Transverse colon (tissue), 4 donors: Measurements from ENCODE around the gene FLAD1. TPM values are rescaled to one million over a fixed set of nuclear protein-coding genes. Genes with fewer than 3 reads are reported as not detected.
"Not testable (repeated sequence)": the region's sequence is repeated elsewhere in the genome, so short reads cannot be mapped to it uniquely, and the experiment has no call there.

Experiments used
- DNase-seq: peaks from one replicate; pipeline ENCODE4 v3.0.0-alpha.2; 2019
- H3K27ac ChIP-seq, 4 donors: fragments of 200-600 bp; sonication (generic); 2 replicates each; pipeline ENCODE4 v1.5.1; 2016 to 2018; ENCODE audit warnings: inconsistent platforms in 4 of 4
- H3K27me3 ChIP-seq: fragments of 200-600 bp; sonication (generic); 2 replicates; pipeline ENCODE4 v1.5.1; 2017; ENCODE audit warnings: inconsistent platforms
- H3K36me3 ChIP-seq, 4 donors: fragments of 200-600 bp; sonication (generic); 2 replicates each; pipeline ENCODE4 v1.5.1; 2017 to 2019; ENCODE audit warnings: inconsistent platforms in 4 of 4
- H3K4me1 ChIP-seq, 4 donors: fragments of 200-600 bp; sonication (generic); 2 replicates each; pipeline ENCODE4 v1.5.1; 2017 to 2020; ENCODE audit warnings: inconsistent platforms in 4 of 4
- H3K4me3 ChIP-seq, 4 donors: fragments of 200-600 bp; sonication (generic); 1 replicate in 1 of 4; 2 replicates in 3 of 4; pipeline versions ENCODE4 v1.5.1 to v1.6.1; 2017 to 2019; ENCODE audit warnings: inconsistent platforms in 4 of 4
- H3K9me3 ChIP-seq, 2 donors: fragments of 200-600 bp; sonication (generic); 2 replicates each; pipeline ENCODE4 v1.5.1; 2017 to 2019; ENCODE audit warnings: inconsistent platforms in 2 of 2
- EP300 ChIP-seq: sonication (generic); formaldehyde crosslinking; IDR thresholded peaks from one replicate; pipeline ENCODE4 v1.6.1; 2017; ENCODE audit warnings: antibody characterized with exemption, low read depth
- POLR2A ChIP-seq: fragments of 450-650 bp; IDR thresholded peaks from one replicate; pipeline ENCODE4 v1.6.1; 2016; ENCODE audit warnings: antibody characterized with exemption, mild to moderate bottlenecking, moderate library complexity
- POLR2AphosphoS5 ChIP-seq, 3 donors: sonication (generic); formaldehyde crosslinking; IDR thresholded peaks; one replicate each; pipeline ENCODE4 v1.6.1; 2016; ENCODE audit warnings: antibody characterized with exemption in 3 of 3
- WGBS, 2 donors: methylation state at CpG; one replicate each; pipeline ENCODE4 v1.1.5; 2018; ENCODE audit warnings: low coverage in 1 of 2; 5-methylcytosine and 5-hydroxymethylcytosine counted together
- in situ Hi-C, 4 donors: fragments of 200-750 bp; cut with MboI; loops; one replicate each; pipeline versions ENCODE4 v1.15.0 to v1.15.1; 2017; ENCODE audit warnings: low sequenced_read_pairs in 3 of 4, low pct_ligation_motif_present in 1 of 4, low pct_unique_long_range_greater_than_20kb in 1 of 4
- intact Hi-C: fragments of 100-400 bp; cut with DNase I; formaldehyde crosslinking; loops from one replicate; pipeline ENCODE4 v1.15.1; 2023; ENCODE audit warnings: low total_unique reads
- total RNA-seq, 4 donors: library from RNA; depleted of rRNA; stranded (reverse); fragments of >200 nt; gene quantifications; one replicate each; pipeline ENCODE4 v1.1.0, GENCODE V29; 2016
- TF ChIP-seq, protein P1 (sequence below), 5 experiments: fragments of 200-600 bp in 3 of 5; fragments of 450-650 bp in 2 of 5; sonication (generic) in 3 of 5; IDR thresholded peaks; 1 replicate in 2 of 5; 2 replicates in 3 of 5; pipeline ENCODE4 v1.5.1; 2016 to 2017; ENCODE audit warnings: antibody characterized with exemption in 5 of 5, inconsistent platforms in 3 of 5, mild to moderate bottlenecking in 2 of 5, moderate library complexity in 1 of 5

FLAD1 gene
- total RNA-seq, 4 donors from 2014 or later, result 32.7 to 42.4 (median 36.0) TPM

DNA sequence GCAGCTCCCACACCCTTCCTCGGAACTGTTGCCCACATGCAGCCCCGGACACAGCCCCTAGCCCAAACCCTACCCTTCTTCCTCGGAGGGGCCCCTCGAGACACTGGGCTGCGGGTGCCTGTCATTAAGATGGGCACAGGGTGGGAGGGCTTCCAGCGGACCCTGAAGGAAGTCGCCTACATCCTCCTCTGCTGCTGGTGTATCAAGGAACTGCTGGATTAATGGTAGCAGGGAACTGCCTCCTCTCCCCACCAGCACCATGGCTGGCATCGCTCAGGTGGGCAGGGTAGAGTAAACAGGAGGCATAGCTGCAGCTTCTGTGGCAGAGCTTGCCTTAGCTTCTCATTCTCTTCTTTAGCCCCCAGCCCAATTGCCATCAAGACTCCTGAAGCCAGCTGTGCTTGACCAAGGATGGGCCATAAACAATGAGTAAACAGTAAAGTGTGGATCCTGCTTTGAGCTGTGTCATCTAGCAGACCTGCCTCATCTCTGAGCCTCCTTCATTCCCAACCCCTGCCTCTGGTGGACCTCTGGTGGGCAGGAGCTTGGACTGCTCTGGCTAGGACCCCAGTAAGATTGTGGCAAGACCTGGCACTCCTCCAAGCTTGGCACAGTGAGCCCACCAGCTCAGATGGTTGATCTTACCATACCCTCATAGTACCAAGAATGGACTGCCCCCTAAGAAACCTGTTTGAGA lies 10.6 kb downstream of the FLAD1 start, which contains the start of gene LENEP:
LENEP (plus strand) TSS at position 15 of the 697 bp plus-strand sequence; CDS start at position 37, 22 bp downstream.
- Histone ChIP-seq H3K27me3 (no peaks in the 10 kb centered on the region), H3K36me3 (no peaks in the 10 kb centered on the region), H3K9me3 (no peaks in the 10 kb centered on the region), H3K4me1 (peaks cover under 1 to 14% (median 6%) of the 10 kb centered on the region in 4 donors), H3K4me3 (no peak within 1 kb of the TSS), H3K27ac (no peak within 1 kb of the TSS)
- no peak for DNase-seq
- intact Hi-C loops, result no loop called here
- WGBS, 2 donors, result 74% methylated on average over 8 of the region's 8 CpGs; no CpG with 5 or more reads in 1 of the 2 donors
- TF ChIP-seq, protein P1, sequence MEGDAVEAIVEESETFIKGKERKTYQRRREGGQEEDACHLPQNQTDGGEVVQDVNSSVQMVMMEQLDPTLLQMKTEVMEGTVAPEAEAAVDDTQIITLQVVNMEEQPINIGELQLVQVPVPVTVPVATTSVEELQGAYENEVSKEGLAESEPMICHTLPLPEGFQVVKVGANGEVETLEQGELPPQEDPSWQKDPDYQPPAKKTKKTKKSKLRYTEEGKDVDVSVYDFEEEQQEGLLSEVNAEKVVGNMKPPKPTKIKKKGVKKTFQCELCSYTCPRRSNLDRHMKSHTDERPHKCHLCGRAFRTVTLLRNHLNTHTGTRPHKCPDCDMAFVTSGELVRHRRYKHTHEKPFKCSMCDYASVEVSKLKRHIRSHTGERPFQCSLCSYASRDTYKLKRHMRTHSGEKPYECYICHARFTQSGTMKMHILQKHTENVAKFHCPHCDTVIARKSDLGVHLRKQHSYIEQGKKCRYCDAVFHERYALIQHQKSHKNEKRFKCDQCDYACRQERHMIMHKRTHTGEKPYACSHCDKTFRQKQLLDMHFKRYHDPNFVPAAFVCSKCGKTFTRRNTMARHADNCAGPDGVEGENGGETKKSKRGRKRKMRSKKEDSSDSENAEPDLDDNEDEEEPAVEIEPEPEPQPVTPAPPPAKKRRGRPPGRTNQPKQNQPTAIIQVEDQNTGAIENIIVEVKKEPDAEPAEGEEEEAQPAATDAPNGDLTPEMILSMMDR (IDR thresholded peaks at IDR 0.05), result no peak
- TF ChIP-seq POLR2A, result no peak
- no peak for TF ChIP-seq EP300
- TF ChIP-seq POLR2AphosphoS5 (IDR thresholded peaks at IDR 0.05), result no peak
- in situ Hi-C loops, result no loop called here

DNA sequence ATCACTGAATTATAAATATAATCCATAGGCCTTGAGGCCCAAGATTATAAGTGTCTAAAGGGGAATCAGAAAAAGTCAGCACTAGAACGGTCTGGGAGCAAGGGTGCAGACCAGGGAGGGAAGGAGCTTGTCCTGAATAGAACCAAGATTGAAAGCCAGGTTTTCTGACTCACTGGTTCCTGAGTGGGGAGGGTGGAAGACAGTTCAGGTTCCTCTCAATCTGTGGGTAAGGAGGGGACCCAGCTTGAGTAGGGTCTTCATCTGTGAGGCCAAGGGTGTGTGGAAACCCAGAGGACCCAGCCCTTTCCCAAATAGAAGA lies 11.1 kb downstream of the FLAD1 start:
- intact Hi-C loops, result no loop called here
- in situ Hi-C loops, result no loop called here
- TF ChIP-seq POLR2AphosphoS5 (IDR thresholded peaks at IDR 0.05) (no peak), EP300 (no peak), POLR2A (no peak)
- TF ChIP-seq, protein P1 (IDR thresholded peaks at IDR 0.05), result no peak
- no peak overlapping the region for H3K4me3 ChIP-seq
- no peaks in the 10 kb centered on the region for H3K36me3 ChIP-seq
- no peaks in the 10 kb centered on the region for H3K27me3 ChIP-seq
- no peak overlapping the region for H3K27ac ChIP-seq
- DNase-seq, result no peak
- WGBS, 2 donors, result 40 to 65% methylated on average over 1 of the region's 1 CpG
- no peaks in the 10 kb centered on the region for H3K9me3 ChIP-seq
- peaks cover 5 to 16% (median 9%) of the 10 kb centered on the region in 4 donors for H3K4me1 ChIP-seq

GRCh38 chr1:154994591-154994990 lies 11.4 kb downstream of the FLAD1 start:
- no peak overlapping the region for H3K4me3 ChIP-seq
- no peak overlapping the region for H3K27ac ChIP-seq
- TF ChIP-seq POLR2A, result no peak
- DNase-seq, result no peak
- in situ Hi-C loops, result no loop called here
- H3K36me3 ChIP-seq, result no peaks in the 10 kb centered on the region
- H3K9me3 ChIP-seq, result no peaks in the 10 kb centered on the region
- 56% methylated on average over 3 of the region's 3 CpGs; no CpG with 5 or more reads in 1 of the 2 donors for WGBS, 2 donors
- peaks cover 6 to 16% (median 12%) of the 10 kb centered on the region in 4 donors for H3K4me1 ChIP-seq
- intact Hi-C loops, result no loop called here
- no peaks in the 10 kb centered on the region for H3K27me3 ChIP-seq

DNA sequence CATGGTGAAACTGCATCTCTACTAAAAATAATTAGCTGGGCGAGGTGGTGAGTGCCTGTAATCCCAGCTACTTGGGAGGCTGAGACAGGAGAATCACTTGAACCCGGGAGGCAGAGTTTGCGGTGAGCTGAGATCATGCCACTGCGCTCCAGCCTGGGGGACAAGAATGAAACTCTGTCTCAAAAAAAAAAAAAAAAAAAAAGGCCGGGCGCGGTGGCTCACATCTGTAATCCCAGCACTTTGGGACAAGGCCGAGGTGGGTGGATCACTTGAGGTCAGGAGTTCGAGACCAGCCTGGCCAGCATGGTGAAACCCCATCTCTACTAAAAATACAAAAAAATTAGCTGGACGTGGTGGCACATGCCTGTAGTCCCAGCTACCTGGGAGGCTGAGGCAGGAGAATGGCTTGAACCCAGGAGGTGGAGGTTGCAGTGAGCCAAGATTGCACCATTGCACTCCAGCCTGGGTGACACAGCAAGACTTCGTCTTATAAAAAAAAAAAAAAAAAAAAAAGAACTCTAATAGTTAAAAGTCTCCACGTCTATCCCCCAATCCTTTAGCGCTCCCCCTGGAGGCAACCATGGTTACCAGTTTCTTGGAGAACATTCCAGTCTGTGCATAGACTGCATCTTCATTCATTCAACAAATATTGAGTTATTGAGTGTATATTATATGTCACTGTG lies 12.3 kb downstream of the FLAD1 start:
- H3K9me3 ChIP-seq, H3K4me3 ChIP-seq, H3K27me3 ChIP-seq, H3K36me3 ChIP-seq, in situ Hi-C loops, intact Hi-C loops: not testable (repeated sequence)
- TF ChIP-seq, protein P1 (IDR thresholded peaks at IDR 0.05), result peak; percentile 10 to 48 (median 39)
- H3K27ac ChIP-seq, result peak overlapping the region in 1 of 4 donors; percentile 3
- H3K4me1 ChIP-seq, result peaks cover 13 to 23% (median 19%) of the 10 kb centered on the region in 4 donors
- WGBS, 2 donors, result 0 to 58% methylated on average over 3 to 13 of the region's 13 CpGs
- DNase-seq, result peak; percentile 73
